H54 (cell line): ENCODE results near the gene OSBPL10.

Experiments
- DNase-seq: peaks from one replicate; pipeline ENCODE4 v3.0.0; 2011; ENCODE audit warnings: low spot score, mixed read lengths; ENCODE audit not compliant: insufficient read length
- FAIRE-seq: peaks from 3 replicates; lab custom pipeline; 2011; peaks lifted over from hg19 to GRCh38; lab: Jason Lieb, UNC
- POLR2A ChIP-seq: IDR thresholded peaks from 2 replicates; pipeline ENCODE4 v1.6.1; 2011; ENCODE audit warnings: low read depth, mild to moderate bottlenecking, low read length

Gene OSBPL10

GRCh38 chr3:31959251-31959650 is 21.8 kb downstream of the OSBPL10 start:
- TF ChIP-seq POLR2A, result no peak
- FAIRE-seq (no peak), DNase-seq (no peak)

- no peak for FAIRE-seq
- no peak for DNase-seq
- no peak for TF ChIP-seq POLR2A
These were observed 22.3 kb downstream of the OSBPL10 start for GRCh38 chr3:31958701-31959152.

DNA sequence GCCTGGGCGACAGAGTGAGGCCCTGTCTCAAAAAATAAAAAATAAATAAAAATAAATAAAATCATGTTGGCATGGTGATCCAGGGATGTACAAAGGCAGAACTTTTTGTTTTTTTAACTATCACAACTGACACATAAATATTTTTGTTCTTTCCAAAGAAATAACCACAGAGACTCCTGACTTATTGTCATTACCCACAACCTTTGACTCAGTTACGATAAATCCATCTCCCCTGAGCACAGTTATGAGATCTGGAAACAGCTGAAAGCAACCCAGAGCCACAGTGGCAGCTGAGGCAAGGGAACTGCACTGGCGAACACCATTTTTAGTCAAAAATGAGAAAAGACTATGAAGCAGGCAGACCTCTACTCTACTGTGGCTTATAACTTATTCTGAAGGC is 24.0 kb downstream of the OSBPL10 start:
- no peak for TF ChIP-seq POLR2A
- DNase-seq (no peak), FAIRE-seq (no peak)

GRCh38 chr3:31955581-31955980 is 25.5 kb downstream of the OSBPL10 start:
- TF ChIP-seq POLR2A, result no peak
- FAIRE-seq (no peak), DNase-seq (no peak)

DNA sequence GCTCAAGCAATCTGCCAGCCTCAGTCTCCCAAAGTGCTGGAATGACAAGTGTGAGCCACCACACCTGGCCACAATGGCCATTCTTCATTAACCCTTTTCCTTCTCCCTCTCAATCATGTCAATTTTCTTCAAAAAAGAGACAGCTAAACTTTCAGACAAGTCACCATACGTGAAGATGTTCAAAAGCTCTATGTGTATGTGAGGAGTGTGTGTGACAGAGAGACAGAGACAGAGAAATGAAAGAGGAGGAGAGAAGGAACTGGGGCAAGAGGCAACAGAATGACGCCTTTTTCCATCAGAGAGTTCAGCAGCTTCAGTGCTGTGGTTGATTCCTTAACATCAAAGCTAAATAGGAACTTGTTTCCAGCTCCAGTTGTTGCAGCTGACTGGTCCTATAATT is 27.4 kb downstream of the OSBPL10 start:
- FAIRE-seq (no peak), DNase-seq (no peak)
- TF ChIP-seq POLR2A, result no peak

DNA sequence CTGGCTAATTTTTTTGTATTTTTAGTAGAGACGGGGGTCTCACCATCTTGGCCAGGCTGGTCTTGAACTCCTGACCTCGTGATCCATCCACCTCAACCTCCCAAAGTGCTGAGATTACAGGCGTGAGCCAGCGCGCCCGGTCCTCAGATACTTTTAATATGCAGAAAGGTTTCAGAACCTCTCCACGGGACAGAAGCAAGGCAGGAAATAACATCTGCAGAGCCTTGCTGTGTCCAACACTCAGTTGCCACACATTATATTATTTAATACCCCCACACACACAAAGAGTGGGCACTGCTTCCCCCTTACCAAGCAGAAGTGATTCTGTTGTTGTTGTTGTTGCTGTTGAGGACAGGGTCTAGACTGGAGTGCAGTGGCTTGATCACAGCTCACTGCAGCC is 28.0 kb downstream of the OSBPL10 start:
- DNase-seq, result no peak
- FAIRE-seq, result no peak
- no peak for TF ChIP-seq POLR2A

GRCh38 chr3:31952205-31952604 is 28.9 kb downstream of the OSBPL10 start:
- DNase-seq (no peak), FAIRE-seq (no peak)
- no peak for TF ChIP-seq POLR2A

- DNase-seq (no peak), FAIRE-seq (peak; percentile 11)
- TF ChIP-seq POLR2A, result no peak
These were observed 32.8 kb downstream of the OSBPL10 start for GRCh38 chr3:31948280-31948679.

- no peak for FAIRE-seq
- no peak for TF ChIP-seq POLR2A
- no peak for DNase-seq
These were observed 33.4 kb downstream of the OSBPL10 start for GRCh38 chr3:31947671-31948091.

GRCh38 chr3:31947162-31947561 is 33.9 kb downstream of the OSBPL10 start:
- DNase-seq (no peak), FAIRE-seq (no peak)
- no peak for TF ChIP-seq POLR2A

GRCh38 chr3:31946484-31947081 is 34.5 kb downstream of the OSBPL10 start:
- FAIRE-seq (no peak), DNase-seq (no peak)
- no peak for TF ChIP-seq POLR2A

- TF ChIP-seq POLR2A, result no peak
- FAIRE-seq (no peak), DNase-seq (no peak)
These were observed 35.4 kb downstream of the OSBPL10 start for GRCh38 chr3:31945738-31946052.

- DNase-seq (no peak), FAIRE-seq (no peak)
- no peak for TF ChIP-seq POLR2A
These were observed 38.0 kb downstream of the OSBPL10 start for GRCh38 chr3:31943041-31943440.

- TF ChIP-seq POLR2A, result no peak
- no peak for FAIRE-seq
- no peak for DNase-seq
These were observed 38.6 kb downstream of the OSBPL10 start for GRCh38 chr3:31942446-31942845.

DNA sequence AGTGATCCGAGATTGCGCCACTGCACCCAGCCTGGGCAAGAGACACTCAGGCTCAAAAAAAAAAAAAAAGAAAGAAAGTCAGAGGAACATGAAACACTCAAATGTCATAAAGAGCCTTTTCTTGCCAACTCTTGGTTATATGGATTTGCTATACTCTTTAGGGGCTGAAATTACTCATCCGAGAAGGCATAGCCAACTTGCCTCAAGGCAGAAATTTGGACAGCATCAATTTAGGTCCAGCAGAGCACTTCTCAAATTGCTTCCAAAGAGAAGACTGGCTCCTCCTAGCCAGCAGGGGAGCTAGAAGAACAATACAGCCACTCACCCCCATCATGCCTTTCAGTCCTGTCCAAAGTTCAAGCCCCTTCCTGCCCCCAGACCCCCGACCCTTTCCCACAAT is 43.8 kb downstream of the OSBPL10 start:
- no peak for DNase-seq
- no peak for TF ChIP-seq POLR2A
- FAIRE-seq, result no peak
